OCI-LY1 (cell line): Measurements from ENCODE around the gene FXYD4.

Source experiments
- CTCF ChIP-seq: fragments of 200-600 bp; sonication (generic), shearing (Covaris generic); IDR thresholded peaks from 2 replicates; pipeline ENCODE4 v1.5.1; 2017; ENCODE audit warnings: mild to moderate bottlenecking, antibody characterized with exemption, low read length, moderate library complexity, mixed read lengths
- EZH2 ChIP-seq: fragments of 200-600 bp; sonication (generic), shearing (Covaris generic); IDR thresholded peaks from 2 replicates; pipeline ENCODE4 v1.8.0; 2017; ENCODE audit warnings: borderline replicate concordance, mixed run types, mild to moderate bottlenecking, antibody characterized with exemption, low read length, moderate library complexity, mixed read lengths

GRCh38 chr10:43341450-43341849 lies 30.0 kb upstream of the FXYD4 start:
- no peak for TF ChIP-seq CTCF
- no peak for TF ChIP-seq EZH2
